Cardiac muscle cell (in vitro differentiated cells and primary cell): ENCODE measurements around the gene METTL13. TPM values are rescaled to one million over a fixed set of nuclear protein-coding genes. Genes with fewer than 3 reads are reported as not detected.
A peak's percentile ranks its signal among the peaks of the same experiment; 100 is the strongest.

Experiments used
- DNase-seq, 2 donors: peaks; one replicate each; pipeline versions ENCODE4 v3.0.0 to v3.0.0-alpha.2; 2010 to 2017; ENCODE audit warnings: low read depth in 1 of 2, low spot score in 1 of 2
- H3K27ac ChIP-seq: fragments of 200-600 bp; sonication (generic); 2 replicates; pipeline ENCODE4 v1.5.1; 2016
- H3K27me3 ChIP-seq: fragments of 200-600 bp; sonication (generic); 2 replicates; pipeline ENCODE4 v1.6.0; 2016; ENCODE audit warnings: control low read depth
- H3K36me3 ChIP-seq: fragments of 200-600 bp; sonication (generic); 2 replicates; pipeline ENCODE4 v1.5.1; 2016; ENCODE audit warnings: control low read depth
- H3K4me1 ChIP-seq: fragments of 200-600 bp; sonication (generic); 2 replicates; pipeline ENCODE4 v1.8.1; 2017; ENCODE audit warnings: low read depth, mild to moderate bottlenecking, mixed run types
- H3K4me3 ChIP-seq: fragments of 200-600 bp; sonication (generic); 2 replicates; pipeline ENCODE4 v1.5.1; 2016; ENCODE audit warnings: mild to moderate bottlenecking
- H3K9me3 ChIP-seq: fragments of 200-600 bp; sonication (generic); 2 replicates; pipeline ENCODE4 v1.5.1; 2017; ENCODE audit warnings: low read depth, mild to moderate bottlenecking, control low read depth
- polyA plus RNA-seq: library from polyadenylated mRNA; unstranded; fragments of >200 nt; fragmentation: Nextera tagmentation; extraction: Ambion mirVana; gene quantifications from 2 replicates; pipeline ENCODE4 v1.2.1, GENCODE V29; 2016
- total RNA-seq: library from RNA; depleted of rRNA; stranded (reverse); fragments of >200 nt; gene quantifications from 2 replicates; pipeline ENCODE4 v1.2.3, GENCODE V29; 2016
- TF ChIP-seq, protein P1 (sequence below): IDR thresholded peaks from 2 replicates; pipeline ENCODE4 v1.5.1; 2012; ENCODE audit warnings: low read depth, mild to moderate bottlenecking, low read length

METTL13 gene
- total and polyA plus RNA-seq, 2 experiments from 2014 or later = 19.1 to 21.6 TPM

DNA sequence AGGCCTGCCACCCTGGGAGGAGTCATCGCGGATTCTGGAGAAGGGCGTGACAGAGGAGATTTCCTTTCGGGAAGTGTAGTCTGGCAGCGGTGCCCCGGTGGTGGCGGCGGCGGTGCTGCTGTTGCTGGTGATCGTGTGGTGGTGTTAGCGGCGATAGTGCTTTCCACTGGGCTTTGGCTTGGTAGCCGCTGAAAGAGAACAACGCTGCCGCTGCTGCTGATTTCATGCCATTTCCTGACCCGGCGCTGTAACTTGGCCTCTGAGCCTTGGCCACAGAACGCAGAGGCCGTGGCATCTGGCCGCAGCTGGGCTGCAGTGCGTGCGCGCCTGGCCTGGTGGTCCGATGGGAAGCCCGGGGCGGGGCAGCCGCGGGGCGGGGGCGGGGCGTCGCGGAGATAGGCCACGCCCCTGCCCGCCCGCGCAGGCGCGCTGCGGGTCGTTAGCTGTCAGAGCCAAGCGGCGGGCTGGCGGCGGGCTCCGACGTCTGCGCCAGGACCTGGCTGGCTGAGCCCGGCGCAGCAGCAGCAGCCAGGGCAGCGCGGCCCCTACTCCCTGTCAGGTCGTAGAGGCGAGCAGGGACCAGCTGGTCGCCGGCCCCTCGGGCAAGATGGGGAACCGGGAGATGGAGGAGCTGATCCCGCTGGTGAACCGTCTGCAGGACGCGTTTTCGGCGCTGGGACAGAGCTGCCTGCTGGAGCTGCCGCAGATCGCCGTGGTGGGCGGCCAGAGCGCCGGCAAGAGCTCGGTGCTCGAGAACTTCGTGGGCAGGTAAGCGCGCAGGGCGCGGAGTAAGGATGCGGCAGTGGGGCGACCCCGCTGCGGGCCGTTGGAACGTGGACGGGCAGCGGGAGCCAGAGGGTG lies 59.8 kb downstream of the METTL13 start, which contains the start of gene DNM3:
DNM3 (plus strand) TSS at position 449 of the 861 bp plus-strand sequence; CDS start at position 608, 159 bp downstream.
- DNase-seq = peak; percentile 88 to 91
- H3K4me1 ChIP-seq = no peaks in the 10 kb centered on the region
- H3K27ac ChIP-seq = no peak within 1 kb of the TSS
- H3K9me3 ChIP-seq = no peaks in the 10 kb centered on the region
- TF ChIP-seq, protein P1, sequence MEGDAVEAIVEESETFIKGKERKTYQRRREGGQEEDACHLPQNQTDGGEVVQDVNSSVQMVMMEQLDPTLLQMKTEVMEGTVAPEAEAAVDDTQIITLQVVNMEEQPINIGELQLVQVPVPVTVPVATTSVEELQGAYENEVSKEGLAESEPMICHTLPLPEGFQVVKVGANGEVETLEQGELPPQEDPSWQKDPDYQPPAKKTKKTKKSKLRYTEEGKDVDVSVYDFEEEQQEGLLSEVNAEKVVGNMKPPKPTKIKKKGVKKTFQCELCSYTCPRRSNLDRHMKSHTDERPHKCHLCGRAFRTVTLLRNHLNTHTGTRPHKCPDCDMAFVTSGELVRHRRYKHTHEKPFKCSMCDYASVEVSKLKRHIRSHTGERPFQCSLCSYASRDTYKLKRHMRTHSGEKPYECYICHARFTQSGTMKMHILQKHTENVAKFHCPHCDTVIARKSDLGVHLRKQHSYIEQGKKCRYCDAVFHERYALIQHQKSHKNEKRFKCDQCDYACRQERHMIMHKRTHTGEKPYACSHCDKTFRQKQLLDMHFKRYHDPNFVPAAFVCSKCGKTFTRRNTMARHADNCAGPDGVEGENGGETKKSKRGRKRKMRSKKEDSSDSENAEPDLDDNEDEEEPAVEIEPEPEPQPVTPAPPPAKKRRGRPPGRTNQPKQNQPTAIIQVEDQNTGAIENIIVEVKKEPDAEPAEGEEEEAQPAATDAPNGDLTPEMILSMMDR = no peak
- peaks cover 50% of the 10 kb centered on the region for H3K27me3 ChIP-seq
- H3K4me3 ChIP-seq = peak within 1 kb of the TSS; percentile 57
- no peaks in the 10 kb centered on the region for H3K36me3 ChIP-seq

DNA sequence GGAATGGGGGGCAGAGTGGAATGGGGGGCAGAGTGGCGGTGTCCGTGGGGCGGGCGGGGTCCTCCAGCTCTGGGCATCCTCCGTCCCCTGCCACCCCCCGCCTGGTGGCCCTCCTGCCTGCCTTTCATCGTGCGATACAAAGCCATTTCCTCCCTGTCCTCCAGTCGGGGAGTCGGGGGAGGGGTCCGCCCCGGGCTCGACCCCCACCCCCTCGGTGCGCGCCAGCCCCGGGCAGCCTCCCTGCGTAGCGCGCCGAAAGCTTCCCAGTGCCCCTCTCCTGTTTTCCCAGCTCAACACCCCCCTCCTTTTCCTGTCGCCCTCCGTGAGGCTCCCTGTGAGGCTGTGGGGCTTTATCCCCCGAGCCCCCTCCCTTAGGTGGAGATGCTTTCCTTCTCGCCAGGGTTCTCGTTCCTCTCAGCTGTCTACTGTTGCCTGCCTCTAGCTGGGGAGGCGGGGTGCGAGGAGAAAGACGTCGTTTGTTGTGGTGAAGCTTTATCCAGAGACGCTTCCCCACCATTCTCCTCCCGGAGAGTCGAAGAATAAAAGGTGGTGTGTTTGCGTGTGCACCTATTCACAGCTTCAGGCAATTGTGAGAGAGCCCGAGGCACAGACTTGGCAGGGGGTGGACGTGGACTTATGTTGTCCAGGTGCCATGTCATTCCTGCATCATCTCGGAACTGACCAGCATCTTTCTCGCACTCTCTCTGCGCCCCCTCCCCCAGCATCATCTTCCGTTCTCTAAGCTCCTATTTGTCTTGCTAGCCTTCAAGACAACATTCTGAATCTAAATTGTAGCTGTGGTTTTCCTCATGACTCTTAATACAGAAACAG lies 60.7 kb downstream of the METTL13 start:
- H3K36me3 ChIP-seq = no peaks in the 10 kb centered on the region
- H3K27me3 ChIP-seq = peaks cover 50% of the 10 kb centered on the region
- TF ChIP-seq, protein P1 = no peak
- H3K9me3 ChIP-seq = no peaks in the 10 kb centered on the region
- peak overlapping the region; percentile 57 for H3K4me3 ChIP-seq
- DNase-seq = peak in 1 of 2 donors; percentile 8
- no peak overlapping the region for H3K27ac ChIP-seq
- H3K4me1 ChIP-seq = no peaks in the 10 kb centered on the region

DNA sequence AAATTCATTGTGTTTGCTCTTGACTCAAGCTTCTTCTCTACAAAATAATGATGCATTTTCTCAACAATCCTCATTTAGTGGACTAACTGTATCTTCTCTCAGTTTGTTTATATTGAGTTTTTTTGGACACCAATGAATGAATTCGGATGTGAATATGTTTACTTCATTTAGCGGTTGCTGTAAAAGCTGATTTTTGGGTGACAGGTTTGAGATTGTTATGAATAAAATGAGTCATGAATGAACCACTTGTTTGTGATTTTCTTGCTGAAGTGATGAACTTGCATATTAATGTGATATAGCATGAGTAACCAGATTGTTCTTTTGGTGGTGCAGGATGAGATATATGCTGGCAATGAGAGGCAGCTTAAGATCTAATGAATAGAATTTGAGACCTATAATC lies 62.9 kb downstream of the METTL13 start:
- H3K27ac ChIP-seq = no peak overlapping the region
- DNase-seq = no peak

DNA sequence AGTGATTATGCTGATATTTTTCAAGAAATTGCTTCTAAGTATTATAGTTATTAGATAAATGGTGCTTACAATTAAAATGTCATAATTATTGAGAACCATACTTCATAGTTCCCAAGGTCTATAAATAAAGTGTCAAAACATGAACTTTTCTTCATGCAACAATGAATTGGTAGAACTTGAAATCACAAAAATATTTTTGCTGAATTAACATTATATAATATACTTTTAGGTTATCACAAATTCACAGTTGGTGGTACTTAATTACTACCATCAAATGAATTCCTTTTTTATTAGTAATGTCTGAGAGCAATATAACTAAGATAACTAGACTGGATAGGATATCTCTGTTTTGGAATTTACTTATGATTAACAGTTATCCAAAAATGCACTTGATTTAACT lies 64.5 kb downstream of the METTL13 start:
- no peaks in the 10 kb centered on the region for H3K4me1 ChIP-seq
- TF ChIP-seq, protein P1 = no peak
- H3K27me3 ChIP-seq = peaks cover 37% of the 10 kb centered on the region
- no peak overlapping the region for H3K27ac ChIP-seq
- H3K36me3 ChIP-seq = no peaks in the 10 kb centered on the region
- H3K4me3 ChIP-seq = no peak overlapping the region
- DNase-seq = no peak
- H3K9me3 ChIP-seq = no peaks in the 10 kb centered on the region

More for the DNA sequence above, 62.9 kb downstream of the METTL13 start:
- TF ChIP-seq, protein P1 = no peak
- Histone ChIP-seq H3K4me3 (no peak overlapping the region), H3K4me1 (no peaks in the 10 kb centered on the region), H3K27me3 (peaks cover 47% of the 10 kb centered on the region), H3K36me3 (no peaks in the 10 kb centered on the region), H3K9me3 (no peaks in the 10 kb centered on the region)

Other genes with a start within 250 kb of the METTL13 start
- not detected in 2 replicates for gene MYOCOS, start 159.4 kb upstream of the METTL13 start, total RNA-seq
- 0.10 TPM in 1 of 2 replicates, not detected in the other for gene MYOCOS, start 159.4 kb upstream of the METTL13 start, polyA plus RNA-seq
- 0.07 and 0.12 TPM in 2 replicates for gene MYOC, start 129.0 kb upstream of the METTL13 start, total RNA-seq
- not detected in 2 replicates for gene MYOC, start 129.0 kb upstream of the METTL13 start, polyA plus RNA-seq
- gene VAMP4, start 39.6 kb upstream of the METTL13 start, total RNA-seq = 5.0 and 9.4 TPM in 2 replicates
- gene VAMP4, start 39.6 kb upstream of the METTL13 start, polyA plus RNA-seq = 6.9 and 8.6 TPM in 2 replicates
- 0.42 and 0.56 TPM in 2 replicates for gene DNM3, start 59.8 kb downstream of the METTL13 start, total RNA-seq
- gene DNM3, start 59.8 kb downstream of the METTL13 start, polyA plus RNA-seq = 0.49 TPM in 1 of 2 replicates, not detected in the other